Nephron progenitor cell (in vitro differentiated cells): ENCODE results near the gene CHI3L2.

Experiments used
- DNase-seq: peaks from one replicate; pipeline ENCODE4 v3.0.0; 2021
- H3K27ac Mint-ChIP-seq: 2 replicates; pipeline ENCODE4 v1.8.0; 2021; ENCODE audit warnings: mild to moderate bottlenecking, moderate library complexity, mixed read lengths
- H3K27me3 Mint-ChIP-seq: 2 replicates; pipeline ENCODE4 v1.8.0; 2021; ENCODE audit warnings: mild to moderate bottlenecking, low read depth, mixed read lengths; ENCODE audit not compliant: poor library complexity
- H3K36me3 Mint-ChIP-seq: 2 replicates; pipeline ENCODE4 v1.8.0; 2021; ENCODE audit warnings: low read depth, mixed read lengths
- H3K4me1 Mint-ChIP-seq: 2 replicates; pipeline ENCODE4 v1.8.0; 2021; ENCODE audit warnings: mixed read lengths
- H3K4me3 Mint-ChIP-seq: 2 replicates; pipeline ENCODE4 v1.8.0; 2021; ENCODE audit warnings: mild to moderate bottlenecking, moderate library complexity, mixed read lengths
- H3K9me3 Mint-ChIP-seq: 2 replicates; pipeline ENCODE4 v1.8.0; 2021; ENCODE audit warnings: mild to moderate bottlenecking, moderate library complexity, mixed read lengths
- TF ChIP-seq, protein P1 (sequence below): fragments of 200-600 bp; sonication (generic); IDR thresholded peaks from 2 replicates; pipeline ENCODE4 v1.5.0; 2021; ENCODE audit warnings: antibody characterized with exemption

CHI3L2 gene

DNA sequence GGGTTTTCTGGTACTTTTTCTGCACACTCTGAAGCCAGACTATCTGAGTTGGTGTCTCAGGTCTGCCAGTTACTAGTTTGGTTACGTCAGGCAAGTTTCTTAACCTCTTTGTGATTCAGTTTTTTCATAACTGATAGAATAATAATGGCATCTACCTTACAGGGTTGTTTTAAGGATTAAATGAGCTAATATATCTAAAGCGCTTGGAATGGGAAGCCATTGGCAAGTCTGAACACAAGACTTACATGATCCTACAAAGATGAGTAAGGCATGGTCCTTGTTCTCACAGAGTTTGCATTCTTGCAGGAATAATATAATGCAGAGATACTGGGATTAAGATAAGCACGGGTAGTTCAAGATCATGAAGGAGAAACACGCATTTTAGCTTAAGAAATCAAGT lies 17.9 kb upstream of the CHI3L2 start:
- Mint-ChIP-seq H3K4me1 (peaks cover 13% of the 10 kb centered on the region), H3K27me3 (peaks cover 38% of the 10 kb centered on the region), H3K36me3 (no peaks in the 10 kb centered on the region), H3K27ac (no peak overlapping the region), H3K9me3 (peaks cover 5% of the 10 kb centered on the region), H3K4me3 (no peak overlapping the region)
- no peak for DNase-seq
- TF ChIP-seq, protein P1, sequence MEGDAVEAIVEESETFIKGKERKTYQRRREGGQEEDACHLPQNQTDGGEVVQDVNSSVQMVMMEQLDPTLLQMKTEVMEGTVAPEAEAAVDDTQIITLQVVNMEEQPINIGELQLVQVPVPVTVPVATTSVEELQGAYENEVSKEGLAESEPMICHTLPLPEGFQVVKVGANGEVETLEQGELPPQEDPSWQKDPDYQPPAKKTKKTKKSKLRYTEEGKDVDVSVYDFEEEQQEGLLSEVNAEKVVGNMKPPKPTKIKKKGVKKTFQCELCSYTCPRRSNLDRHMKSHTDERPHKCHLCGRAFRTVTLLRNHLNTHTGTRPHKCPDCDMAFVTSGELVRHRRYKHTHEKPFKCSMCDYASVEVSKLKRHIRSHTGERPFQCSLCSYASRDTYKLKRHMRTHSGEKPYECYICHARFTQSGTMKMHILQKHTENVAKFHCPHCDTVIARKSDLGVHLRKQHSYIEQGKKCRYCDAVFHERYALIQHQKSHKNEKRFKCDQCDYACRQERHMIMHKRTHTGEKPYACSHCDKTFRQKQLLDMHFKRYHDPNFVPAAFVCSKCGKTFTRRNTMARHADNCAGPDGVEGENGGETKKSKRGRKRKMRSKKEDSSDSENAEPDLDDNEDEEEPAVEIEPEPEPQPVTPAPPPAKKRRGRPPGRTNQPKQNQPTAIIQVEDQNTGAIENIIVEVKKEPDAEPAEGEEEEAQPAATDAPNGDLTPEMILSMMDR: no peak

GRCh38 chr1:111211921-111212320 lies 15.6 kb upstream of the CHI3L2 start:
- Mint-ChIP-seq H3K4me1 (peaks cover 30% of the 10 kb centered on the region), H3K27me3 (peaks cover 16% of the 10 kb centered on the region), H3K27ac (no peak overlapping the region), H3K4me3 (no peak overlapping the region), H3K36me3 (no peaks in the 10 kb centered on the region), H3K9me3 (no peaks in the 10 kb centered on the region)
- TF ChIP-seq, protein P1: no peak
- no peak for DNase-seq

GRCh38 chr1:111212634-111213335 lies 14.7 kb upstream of the CHI3L2 start:
- peaks cover 31% of the 10 kb centered on the region for H3K4me1 Mint-ChIP-seq
- DNase-seq: no peak
- no peak overlapping the region for H3K27ac Mint-ChIP-seq
- no peaks in the 10 kb centered on the region for H3K36me3 Mint-ChIP-seq
- no peaks in the 10 kb centered on the region for H3K9me3 Mint-ChIP-seq
- H3K4me3 Mint-ChIP-seq: no peak overlapping the region
- TF ChIP-seq, protein P1: no peak
- peaks cover 8% of the 10 kb centered on the region for H3K27me3 Mint-ChIP-seq

GRCh38 chr1:111213412-111213811 lies 14.1 kb upstream of the CHI3L2 start:
- Mint-ChIP-seq H3K27ac (no peak overlapping the region), H3K36me3 (no peaks in the 10 kb centered on the region), H3K4me3 (no peak overlapping the region), H3K27me3 (peaks cover 3% of the 10 kb centered on the region), H3K4me1 (peaks cover 31% of the 10 kb centered on the region), H3K9me3 (no peaks in the 10 kb centered on the region)
- TF ChIP-seq, protein P1: no peak
- no peak for DNase-seq

GRCh38 chr1:111214074-111214801 lies 13.3 kb upstream of the CHI3L2 start:
- Mint-ChIP-seq H3K27me3 (peaks cover 3% of the 10 kb centered on the region), H3K27ac (peak overlapping the region; percentile 36), H3K4me3 (no peak overlapping the region), H3K9me3 (no peaks in the 10 kb centered on the region), H3K4me1 (peaks cover 31% of the 10 kb centered on the region), H3K36me3 (no peaks in the 10 kb centered on the region)
- no peak for DNase-seq
- TF ChIP-seq, protein P1: no peak
